SK-N-SH treated with all-trans-retinoic acid at 6 μM for 48 hours (cell line): ENCODE data around the gene PTPN22.

Experiments used
- RARB ChIP-seq: fragments of 250-450 bp; sonication (Bioruptor Pico); IDR thresholded peaks from 2 replicates; pipeline ENCODE4 v1.8.0; 2021; ENCODE audit warnings: mild to moderate bottlenecking, moderate library complexity
- ZNF565 ChIP-seq: fragments of 450-650 bp; formaldehyde crosslinking; conservative IDR thresholded peaks from 2 replicates; pipeline ENCODE4 v1.5.0; 2020; ENCODE audit warnings: low read depth, mild to moderate bottlenecking, moderate library complexity

GRCh38 chr1:113834716-113835115, 36.8 kb downstream of the PTPN22 start:
- TF ChIP-seq ZNF565 (CRISPR knock-in tag) (no peak), RARB (CRISPR knock-in tag) (no peak)
